HepG2 (cell line): ENCODE data around the gene TXNL4A. TPM values are rescaled to one million over a fixed set of nuclear protein-coding genes. Genes with fewer than 3 reads are reported as not detected.
A peak's percentile ranks its signal among the peaks of the same experiment; 100 is the strongest.

Experiments used
- ARID2 ChIP-seq: sonication (generic); formaldehyde crosslinking; IDR thresholded peaks from 2 replicates; pipeline ENCODE4 v1.8.1; 2022; ENCODE audit warnings: mild to moderate bottlenecking, missing genetic modification reagents, borderline replicate concordance
- CREB3 ChIP-seq: sonication (generic); formaldehyde crosslinking; IDR thresholded peaks from 2 replicates; pipeline ENCODE4 v1.5.0; 2020; ENCODE audit warnings: missing genetic modification reagents
- GMEB2 ChIP-seq: IDR thresholded peaks from 2 replicates; pipeline ENCODE4 v1.6.1; 2016; ENCODE audit warnings: missing biosample characterization, missing genetic modification reagents, low read depth
- HDAC6 ChIP-seq: fragments of 200-600 bp; sonication (generic); IDR thresholded peaks from 2 replicates; pipeline ENCODE4 v1.7.0; 2017; ENCODE audit warnings: mild to moderate bottlenecking, antibody characterized with exemption, low read length, low read depth
- KDM2A ChIP-seq: sonication (generic); formaldehyde crosslinking; IDR thresholded peaks from 2 replicates; pipeline ENCODE4 v1.4.0; 2020; ENCODE audit warnings: low read depth, missing genetic modification reagents, borderline replicate concordance
- KDM5B ChIP-seq: sonication (generic); formaldehyde crosslinking; IDR thresholded peaks from 2 replicates; pipeline ENCODE4 v1.4.0; 2020; ENCODE audit warnings: missing genetic modification reagents, mild to moderate bottlenecking, borderline replicate concordance
- MAFF ChIP-seq: IDR thresholded peaks from 2 replicates; pipeline ENCODE4 v1.6.1; 2011; ENCODE audit warnings: low read depth, low read length, improper control_type of control experiment
- POGK ChIP-seq: sonication (generic); formaldehyde crosslinking; conservative IDR thresholded peaks from 2 replicates; pipeline ENCODE4 v1.8.0; 2022; ENCODE audit warnings: mild to moderate bottlenecking, moderate library complexity, missing genetic modification reagents
- REPIN1 ChIP-seq: sonication (generic); formaldehyde crosslinking; IDR thresholded peaks from 2 replicates; pipeline ENCODE4 v1.8.0; 2022; ENCODE audit warnings: missing genetic modification reagents, low read depth, mild to moderate bottlenecking, borderline replicate concordance
- SP4 ChIP-seq: sonication (generic); formaldehyde crosslinking; IDR thresholded peaks from 2 replicates; pipeline ENCODE4 v1.8.1; 2023; ENCODE audit warnings: mild to moderate bottlenecking, missing genetic modification reagents
- SRSF9 ChIP-seq: fragments of 200-400 bp; formaldehyde crosslinking; IDR thresholded peaks from 2 replicates; pipeline ENCODE4 v1.6.1; 2018; ENCODE audit warnings: borderline replicate concordance, mild to moderate bottlenecking, low read depth, low read length; ENCODE audit not compliant: insufficient read depth, poor library complexity, severe bottlenecking
- THAP11 ChIP-seq: IDR thresholded peaks from 2 replicates; pipeline ENCODE4 v1.6.1; 2016; ENCODE audit warnings: missing biosample characterization, missing genetic modification reagents
- ZFP82 ChIP-seq: sonication (generic); formaldehyde crosslinking; IDR thresholded peaks from 2 replicates; pipeline ENCODE4 v1.5.1; 2020; ENCODE audit warnings: mild to moderate bottlenecking, missing genetic modification reagents, borderline replicate concordance
- ZHX2 ChIP-seq, 2 experiments: sonication (generic) in 1 of 2; formaldehyde crosslinking in 1 of 2; IDR thresholded peaks; 2 replicates each; pipeline versions ENCODE4 v1.6.1 to v1.9.0; 2014 to 2022; ENCODE audit warnings: antibody characterized with exemption in 1 of 2, borderline replicate concordance in 1 of 2, inconsistent platforms in 1 of 2, low read depth in 1 of 2, missing genetic modification reagents in 1 of 2
- ZNF766 ChIP-seq: sonication (generic); formaldehyde crosslinking; IDR thresholded peaks from 2 replicates; pipeline ENCODE4 v1.5.0; 2020; ENCODE audit warnings: missing genetic modification reagents, borderline replicate concordance
- ZSCAN29 ChIP-seq: sonication (generic); formaldehyde crosslinking; conservative IDR thresholded peaks from 2 replicates; pipeline ENCODE4 v1.4.0; 2020; ENCODE audit warnings: mild to moderate bottlenecking, missing genetic modification reagents
- polyA plus RNA-seq, 8 experiments: library from polyadenylated mRNA; depleted of rRNA in 3 of 8; stranded (reverse) in 7 of 8; unstranded in 1 of 8; fragments of >200 nt; fragmentation: Illumina TruSeq in 4 of 8; extraction: Trizol in 4 of 8; gene quantifications; 2 replicates each; pipeline versions ENCODE4 v1.2.1 to v1.2.3, GENCODE V29; 2011 to 2016; ENCODE audit warnings: low read depth in 4 of 8, missing spikeins in 1 of 8, mixed read lengths in 1 of 8; ENCODE audit not compliant: insufficient read depth in 1 of 8
- total RNA-seq, 5 experiments: library from RNA; depleted of rRNA; stranded (reverse); fragments of >200 nt; fragmentation: Illumina TruSeq; extraction: Trizol; gene quantifications; 2 replicates each; pipeline ENCODE4 v1.2.3, GENCODE V29; 2016; ENCODE audit warnings: low read depth in 1 of 5

TXNL4A gene
- total and polyA plus RNA-seq, 2 of the 13 experiments (the other 11 are each of a cell fraction or from before 2014, with no cell fraction given) = 172 to 202 TPM

- TF ChIP-seq CREB3 = peak; percentile 43; the same call in 1 of the 2 replicates
- peak; percentile 90 for TF ChIP-seq ZSCAN29 (CRISPR knock-in tag)
- TF ChIP-seq MAFF = no peak
- TF ChIP-seq KDM2A (CRISPR knock-in tag) = peak; percentile 70; the same call in 1 of the 2 replicates
- TF ChIP-seq REPIN1 (CRISPR knock-in tag) = peak; percentile 69
- TF ChIP-seq ARID2 (CRISPR knock-in tag) = no peak
- TF ChIP-seq THAP11 (CRISPR knock-in tag) = peak; percentile 54; the same call in 1 of the 2 replicates
- 0 out of 2 replicates have a peak, but pooled peaks have one; percentile 19 for TF ChIP-seq ZHX2 (IDR thresholded peaks at IDR 0.05; ENCODE audit: low read depth)
- TF ChIP-seq ZHX2 (CRISPR knock-in tag; IDR thresholded peaks at IDR 0.05; ENCODE audit: borderline replicate concordance) = 0 out of 2 replicates have a peak, but pooled peaks have one; percentile 73
- TF ChIP-seq ZNF766 (CRISPR knock-in tag) = peak; percentile 74; the same call in 1 of the 2 replicates
- no peak for TF ChIP-seq SRSF9
- TF ChIP-seq KDM5B (CRISPR knock-in tag) = peak; percentile 92
- TF ChIP-seq GMEB2 (CRISPR knock-in tag) = no peak; the same call in 1 of the 2 replicates
- no peak for TF ChIP-seq HDAC6
- peak; percentile 67; the same call in 1 of the 2 replicates for TF ChIP-seq POGK
- peak; percentile 13; the same call in 1 of the 2 replicates for TF ChIP-seq SP4 (CRISPR knock-in tag)
- TF ChIP-seq ZFP82 = peak; percentile 80; the same call in 1 of the 2 replicates
Observed at GRCh38 chr18:80034068-80034851, 45.9 kb upstream of the TXNL4A start, which contains the start of gene RBFA (continued).
